ENCODE data around the gene ZDHHC14. TPM values are rescaled to one million over a fixed set of nuclear protein-coding genes. Genes with fewer than 3 reads are reported as not detected.
"Not testable (repeated sequence)": the region's sequence is repeated elsewhere in the genome, so short reads cannot be mapped to it uniquely, and the experiment has no call there.

ZDHHC14 gene
- total and polyA plus RNA-seq, 4 donors = 4.3 to 18.3 (median 8.9) TPM

DNA sequence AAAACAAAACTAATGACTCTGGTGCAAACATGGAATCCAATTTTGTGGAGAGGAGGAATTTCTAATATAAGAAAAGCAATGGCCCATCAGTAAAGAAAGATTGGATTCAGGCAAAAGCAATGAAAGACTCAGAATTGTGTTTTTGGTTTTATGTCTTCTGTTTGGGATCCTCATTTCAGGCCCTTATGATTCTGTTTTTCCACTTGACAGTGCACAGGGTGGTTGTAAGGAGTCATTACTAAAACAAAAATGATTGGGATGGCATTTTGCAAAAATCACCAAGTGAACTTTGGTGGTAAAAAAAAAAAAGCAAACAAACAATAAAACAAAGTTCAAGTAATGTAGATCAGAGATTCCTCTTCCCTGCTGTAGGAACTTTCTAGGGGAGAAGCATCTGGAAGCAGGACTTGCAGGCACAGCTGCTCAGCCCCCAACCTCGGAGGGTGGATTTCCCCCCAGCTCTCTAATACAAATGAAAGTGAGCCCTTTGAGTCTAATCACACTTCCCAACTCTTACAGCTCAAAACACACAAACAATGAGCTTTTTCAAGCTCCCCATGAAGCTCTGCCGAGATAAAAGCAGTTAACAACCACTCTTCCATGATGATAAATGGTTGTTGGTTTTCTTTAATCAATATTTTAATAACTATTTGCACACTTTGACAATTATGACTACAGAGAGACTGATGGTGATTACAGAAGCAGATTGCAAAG is 177.7 kb downstream of the ZDHHC14 start:
- H3K27ac ChIP-seq (ENCODE audit: low read depth in 1 of 2, low read length in 1 of 2) = no peak overlapping the region
- 47 to 65% methylated on average over 2 of the region's 2 CpGs for WGBS, 2 donors
- no peak overlapping the region for H3K4me3 ChIP-seq
- H3K36me3 ChIP-seq (ENCODE audit: control insufficient read depth in 4 of 4, insufficient read depth in 4 of 4, low read length in 4 of 4) = peaks cover 0 to 6% (median 2%) of the 10 kb centered on the region in 4 donors
- TF ChIP-seq, protein P1, sequence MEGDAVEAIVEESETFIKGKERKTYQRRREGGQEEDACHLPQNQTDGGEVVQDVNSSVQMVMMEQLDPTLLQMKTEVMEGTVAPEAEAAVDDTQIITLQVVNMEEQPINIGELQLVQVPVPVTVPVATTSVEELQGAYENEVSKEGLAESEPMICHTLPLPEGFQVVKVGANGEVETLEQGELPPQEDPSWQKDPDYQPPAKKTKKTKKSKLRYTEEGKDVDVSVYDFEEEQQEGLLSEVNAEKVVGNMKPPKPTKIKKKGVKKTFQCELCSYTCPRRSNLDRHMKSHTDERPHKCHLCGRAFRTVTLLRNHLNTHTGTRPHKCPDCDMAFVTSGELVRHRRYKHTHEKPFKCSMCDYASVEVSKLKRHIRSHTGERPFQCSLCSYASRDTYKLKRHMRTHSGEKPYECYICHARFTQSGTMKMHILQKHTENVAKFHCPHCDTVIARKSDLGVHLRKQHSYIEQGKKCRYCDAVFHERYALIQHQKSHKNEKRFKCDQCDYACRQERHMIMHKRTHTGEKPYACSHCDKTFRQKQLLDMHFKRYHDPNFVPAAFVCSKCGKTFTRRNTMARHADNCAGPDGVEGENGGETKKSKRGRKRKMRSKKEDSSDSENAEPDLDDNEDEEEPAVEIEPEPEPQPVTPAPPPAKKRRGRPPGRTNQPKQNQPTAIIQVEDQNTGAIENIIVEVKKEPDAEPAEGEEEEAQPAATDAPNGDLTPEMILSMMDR (IDR thresholded peaks at IDR 0.05; ENCODE audit: control extremely low read depth, extremely low read depth) = no peak
- ATAC-seq (ENCODE audit: insufficient read depth, low FRiP score) = no peak
- no peaks in the 10 kb centered on the region for H3K9me3 ChIP-seq (ENCODE audit: control insufficient read depth in 4 of 4, insufficient read depth in 3 of 4, low read length in 3 of 4)
- no peaks in the 10 kb centered on the region for H3K27me3 ChIP-seq (ENCODE audit: control insufficient read depth in 3 of 3, insufficient read depth in 3 of 3, low read length in 2 of 3)
- peaks cover 0 to 11% (median 0%) of the 10 kb centered on the region in 5 donors for H3K4me1 ChIP-seq (ENCODE audit: control insufficient read depth in 5 of 5, insufficient read depth in 5 of 5, low read length in 5 of 5)
- H3K9ac ChIP-seq (ENCODE audit: insufficient read depth in 1 of 2, low read length in 2 of 2) = no peak overlapping the region
- DNase-seq = peak in 1 of 3 donors; percentile 1

DNA sequence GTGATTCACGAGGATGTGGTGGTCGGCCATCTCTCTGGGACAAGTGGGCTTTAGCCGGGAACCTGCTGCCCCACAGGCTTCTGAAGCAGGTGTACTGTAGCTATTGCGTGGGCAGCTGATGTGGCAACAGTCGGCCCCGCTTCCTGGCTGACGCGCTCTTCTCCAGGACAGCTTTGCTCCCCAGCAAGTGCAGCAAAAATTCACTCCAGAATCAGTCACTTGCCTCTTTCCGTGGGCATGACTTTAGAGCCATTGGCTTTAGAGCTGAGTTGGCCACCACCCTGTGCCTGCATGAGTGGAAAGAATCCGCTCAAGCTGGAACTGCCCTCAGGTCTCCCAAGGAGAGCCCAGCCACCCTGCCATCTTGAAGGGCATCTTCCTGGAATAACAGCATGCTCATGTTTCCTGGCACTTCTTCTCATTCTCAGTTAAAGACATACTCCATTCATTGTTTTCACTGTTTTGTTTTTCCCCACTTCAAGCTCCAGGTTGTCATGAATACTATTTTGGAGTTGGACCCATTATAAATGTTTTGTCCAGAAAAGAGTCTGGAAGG is 178.3 kb downstream of the ZDHHC14 start:
- ATAC-seq (ENCODE audit: insufficient read depth, low FRiP score) (no peak), DNase-seq (no peak)
- 65 to 90% methylated on average over 9 to 10 of the region's 10 CpGs for WGBS, 2 donors
- no peaks in the 10 kb centered on the region for H3K27me3 ChIP-seq (ENCODE audit: control insufficient read depth in 3 of 3, insufficient read depth in 3 of 3, low read length in 2 of 3)
- H3K36me3 ChIP-seq (ENCODE audit: control insufficient read depth in 4 of 4, insufficient read depth in 4 of 4, low read length in 4 of 4) = peaks cover 0 to 6% (median 2%) of the 10 kb centered on the region in 4 donors
- no peak overlapping the region for H3K27ac ChIP-seq (ENCODE audit: low read depth in 1 of 2, low read length in 1 of 2)
- H3K9ac ChIP-seq (ENCODE audit: insufficient read depth in 1 of 2, low read length in 2 of 2) = no peak overlapping the region
- TF ChIP-seq, protein P1 (IDR thresholded peaks at IDR 0.05; ENCODE audit: control extremely low read depth, extremely low read depth) = no peak
- H3K4me3 ChIP-seq = no peak overlapping the region
- peaks cover 0 to 11% (median 0%) of the 10 kb centered on the region in 5 donors for H3K4me1 ChIP-seq (ENCODE audit: control insufficient read depth in 5 of 5, insufficient read depth in 5 of 5, low read length in 5 of 5)
- H3K9me3 ChIP-seq (ENCODE audit: control insufficient read depth in 4 of 4, insufficient read depth in 3 of 4, low read length in 3 of 4) = no peaks in the 10 kb centered on the region

DNA sequence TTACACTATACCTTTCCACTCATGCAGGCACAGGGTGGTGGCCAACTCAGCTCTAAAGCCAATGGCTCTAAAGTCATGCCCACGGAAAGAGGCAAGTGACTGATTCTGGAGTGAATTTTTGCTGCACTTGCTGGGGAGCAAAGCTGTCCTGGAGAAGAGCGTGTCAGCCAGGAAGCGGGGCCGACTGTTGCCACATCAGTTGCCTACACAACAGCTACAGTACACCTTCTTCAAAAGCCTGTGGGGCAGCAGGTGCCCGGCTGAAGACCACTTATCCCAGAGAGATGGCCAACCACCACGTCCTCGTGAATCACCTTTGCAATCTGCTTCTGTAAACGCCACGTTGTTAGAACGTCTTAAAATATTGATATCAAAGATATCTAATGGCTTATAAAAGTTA is 179.1 kb downstream of the ZDHHC14 start:
- DNase-seq; ATAC-seq (ENCODE audit: insufficient read depth, low FRiP score): not testable (repeated sequence)

DNA sequence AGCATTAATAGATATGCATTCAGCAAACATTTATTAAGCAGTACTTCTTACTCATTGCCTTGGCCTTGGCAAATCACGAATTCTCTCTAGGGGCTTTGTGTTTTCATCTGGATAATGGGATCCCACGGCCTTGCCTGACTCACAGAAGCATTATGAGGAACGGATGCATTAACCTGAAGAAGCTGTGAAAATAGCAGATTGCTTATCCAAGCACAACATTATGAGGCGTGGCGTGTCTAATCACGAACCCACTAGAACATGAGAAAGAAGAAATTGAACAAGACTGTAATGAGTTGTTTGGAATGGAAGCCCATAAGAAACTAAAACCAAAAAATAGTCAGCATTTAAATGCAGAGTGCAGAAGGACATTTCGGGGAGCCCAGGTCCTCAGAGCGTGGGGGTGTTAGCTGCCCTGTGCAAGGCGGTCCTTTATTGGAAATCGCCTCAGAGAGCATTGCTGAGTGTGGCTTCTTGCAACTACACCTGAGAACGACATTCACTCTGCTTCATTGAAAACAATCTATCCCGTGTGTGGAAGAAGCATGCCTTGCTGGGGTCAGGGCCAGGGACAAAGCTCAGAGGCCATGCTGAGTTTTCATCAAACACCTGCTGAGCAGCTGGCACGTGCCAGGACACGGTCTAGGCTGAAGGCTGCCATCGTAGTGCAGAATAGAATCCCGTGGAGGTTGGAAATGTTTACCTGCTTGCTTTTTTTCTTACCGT is 179.9 kb downstream of the ZDHHC14 start:
- WGBS, 2 donors = 95% methylated on average over 17 of the region's 17 CpGs
- Histone ChIP-seq H3K36me3 (ENCODE audit: control insufficient read depth in 4 of 4, insufficient read depth in 4 of 4, low read length in 4 of 4) (peaks cover 0 to 6% (median 2%) of the 10 kb centered on the region in 4 donors), H3K27ac (ENCODE audit: low read depth in 1 of 2, low read length in 1 of 2) (no peak overlapping the region), H3K9me3 (ENCODE audit: control insufficient read depth in 4 of 4, insufficient read depth in 3 of 4, low read length in 3 of 4) (no peaks in the 10 kb centered on the region), H3K4me3 (no peak overlapping the region), H3K4me1 (ENCODE audit: control insufficient read depth in 5 of 5, insufficient read depth in 5 of 5, low read length in 5 of 5) (peaks cover 0 to under 1% (median 0%) of the 10 kb centered on the region in 5 donors), H3K9ac (ENCODE audit: insufficient read depth in 1 of 2, low read length in 2 of 2) (no peak overlapping the region), H3K27me3 (ENCODE audit: control insufficient read depth in 3 of 3, insufficient read depth in 3 of 3, low read length in 2 of 3) (no peaks in the 10 kb centered on the region)
- DNase-seq (peak in 1 of 3 donors; percentile 2), ATAC-seq (ENCODE audit: insufficient read depth, low FRiP score) (no peak)
- TF ChIP-seq, protein P1 (IDR thresholded peaks at IDR 0.05; ENCODE audit: control extremely low read depth, extremely low read depth) = no peak

More for the DNA sequence above, 179.1 kb downstream of the ZDHHC14 start:
- not testable (repeated sequence) for H3K27me3 ChIP-seq (ENCODE audit: control insufficient read depth in 3 of 3, insufficient read depth in 3 of 3, low read length in 2 of 3); H3K27ac ChIP-seq (ENCODE audit: low read depth in 1 of 2, low read length in 1 of 2); H3K4me3 ChIP-seq; H3K36me3 ChIP-seq (ENCODE audit: control insufficient read depth in 4 of 4, insufficient read depth in 4 of 4, low read length in 4 of 4); H3K4me1 ChIP-seq (ENCODE audit: control insufficient read depth in 5 of 5, insufficient read depth in 5 of 5, low read length in 5 of 5); H3K9me3 ChIP-seq (ENCODE audit: control insufficient read depth in 4 of 4, insufficient read depth in 3 of 4, low read length in 3 of 4); H3K9ac ChIP-seq (ENCODE audit: insufficient read depth in 1 of 2, low read length in 2 of 2)
- WGBS, 2 donors = 91 to 94% methylated on average over 10 of the region's 10 CpGs

Data from lung (tissue), 12 donors.